Measurements from ENCODE around the gene G3BP2. TPM values are rescaled to one million over a fixed set of nuclear protein-coding genes. Genes with fewer than 3 reads are reported as not detected.
A peak's percentile ranks its signal among the peaks of the same experiment; 100 is the strongest.

G3BP2 gene
- total and polyA plus RNA-seq, 2 of the 13 experiments (the other 11 are each of a cell fraction or from before 2014, with no cell fraction given), result 51.7 to 179 TPM

GRCh38 chr4:75673027-75673958 lies at the start of gene G3BP2 (continued):
- TF ChIP-seq ZNF770 (CRISPR knock-in tag; IDR thresholded peaks at IDR 0.05) (peak; percentile 57), DDIT3 (CRISPR knock-in tag; IDR thresholded peaks at IDR 0.05) (no peak), ZNF451 (CRISPR knock-in tag; IDR thresholded peaks at IDR 0.05) (peak; percentile 82; the same call in 1 of the 2 replicates), MXD1 (CRISPR knock-in tag; IDR thresholded peaks at IDR 0.05) (peak; percentile 82), HIVEP1 (CRISPR knock-in tag; IDR thresholded peaks at IDR 0.05) (peak; percentile 77), ZNF260 (CRISPR knock-in tag; IDR thresholded peaks at IDR 0.05; ENCODE audit: borderline replicate concordance, low read depth) (no peak), KMT2A (CRISPR knock-in tag; IDR thresholded peaks at IDR 0.05) (peak; percentile 56; the same call in 1 of the 2 replicates), ZMYM2 (CRISPR knock-in tag; IDR thresholded peaks at IDR 0.05) (no peak; the same call in 1 of the 2 replicates), ZSCAN20 (CRISPR knock-in tag; IDR thresholded peaks at IDR 0.05; ENCODE audit: borderline replicate concordance) (no peak), SOX5 (CRISPR knock-in tag; IDR thresholded peaks at IDR 0.05; ENCODE audit: borderline replicate concordance) (peak; percentile 90), NBN (conservative IDR thresholded peaks at IDR 0.05) (no peak), ZNF30 (CRISPR knock-in tag; IDR thresholded peaks at IDR 0.05) (peak; percentile 35; the same call in 1 of the 2 replicates), PHF8 (CRISPR knock-in tag; IDR thresholded peaks at IDR 0.05) (peak; percentile 71), TMF1 (CRISPR knock-in tag; IDR thresholded peaks at IDR 0.05; ENCODE audit: low read depth) (peak; percentile 83), ZFP90 (CRISPR knock-in tag; IDR thresholded peaks at IDR 0.05; ENCODE audit: borderline replicate concordance) (peak; percentile 39; the same call in 1 of the 2 replicates), ZNF619 (CRISPR knock-in tag; IDR thresholded peaks at IDR 0.05) (no peak; the same call in 1 of the 2 replicates), KMT2B (CRISPR knock-in tag; IDR thresholded peaks at IDR 0.05) (peak; percentile 91), ZNF878 (CRISPR knock-in tag; IDR thresholded peaks at IDR 0.05) (peak; percentile 25; the same call in 1 of the 2 replicates), ATF6 (CRISPR knock-in tag; conservative IDR thresholded peaks at IDR 0.05) (no peak), TRIM22 (IDR thresholded peaks at IDR 0.05) (no peak), ZNF549 (CRISPR knock-in tag; IDR thresholded peaks at IDR 0.05) (no peak), ZSCAN29 (CRISPR knock-in tag; conservative IDR thresholded peaks at IDR 0.05) (no peak), ARNTL (CRISPR knock-in tag; IDR thresholded peaks at IDR 0.05) (peak; percentile 43; the same call in 1 of the 2 replicates), SAFB2 (CRISPR knock-in tag; IDR thresholded peaks at IDR 0.05; ENCODE audit: borderline replicate concordance, low read depth) (peak; percentile 91)

All from HepG2 (cell line).